K562 (cell line): ENCODE measurements around the gene AP1B1. TPM values are rescaled to one million over a fixed set of nuclear protein-coding genes. Genes with fewer than 3 reads are reported as not detected.

Experiments
- ATAC-seq: fragments of 200-7000 bp; cut with Tn5 transposase; 3 replicates; pipeline ENCODE4 v1.9.1; 2020; ENCODE audit warnings: moderate library complexity
- BruUV-seq: library from RNA; stranded (reverse); fragments of 400-500 nt; replicated peaks from 2 replicates; lab custom pipeline; 2021; lab: Mats Ljungman, UMichigan
- CTCF ChIA-PET: fragments of 300-600 bp; formaldehyde crosslinking; extraction: SDS; loops from one replicate; lab custom pipeline; 2021; ENCODE audit warnings: low intra/inter-chr PET ratio; lab: Yijun Ruan, JAX
- POLR2A ChIA-PET: fragments of 300-600, 350-650 bp; sonication (Branson Sonifier 250); formaldehyde crosslinking; extraction: SDS; loops from one replicate; lab custom pipeline; 2021; ENCODE audit warnings: antibody characterized with exemption, inconsistent platforms; lab: Yijun Ruan, JAX
- DNase-seq, 4 experiments: peaks; one replicate each; pipeline versions ENCODE4 v3.0.0 to v3.0.0-alpha.2; 2011 to 2018; ENCODE audit warnings: low spot score in 3 of 4, mixed read lengths in 3 of 4; ENCODE audit errors: extremely low read depth in 1 of 4
- FAIRE-seq: peaks from 2 replicates; lab custom pipeline; 2011; peaks lifted over from hg19 to GRCh38; lab: Jason Lieb, UNC
- H2AFZ ChIP-seq: 2 replicates; pipeline ENCODE4 v1.6.0; 2011; ENCODE audit warnings: low read depth, low read length, control low read depth, inconsistent platforms
- H3K27ac ChIP-seq: fragments of 200-600 bp; 3 replicates; pipeline ENCODE4 v1.8.0; 2011; ENCODE audit warnings: low read depth, mild to moderate bottlenecking, control low read depth, inconsistent platforms, low read length, moderate library complexity, mixed read lengths; ENCODE audit errors: extremely low read depth
- H3K27me3 ChIP-seq, 2 experiments: fragments of 300-600 bp in 1 of 2; 2 replicates in 1 of 2; 3 replicates in 1 of 2; pipeline versions ENCODE4 v1.6.0 to v1.8.0; 2011; ENCODE audit warnings: inconsistent platforms in 2 of 2, low read length in 2 of 2, mild to moderate bottlenecking in 1 of 2, mixed read lengths in 1 of 2, moderate library complexity in 1 of 2; ENCODE audit not compliant: control insufficient read depth in 2 of 2, insufficient read depth in 2 of 2
- H3K36me3 ChIP-seq: fragments of 300-600 bp; 3 replicates; pipeline ENCODE4 v1.8.0; 2011; ENCODE audit warnings: mild to moderate bottlenecking, low read length, inconsistent platforms; ENCODE audit not compliant: control insufficient read depth, insufficient read depth
- H3K4me1 ChIP-seq, 2 experiments: fragments of 200-600 bp in 1 of 2; replicated peaks in 1 of 2; 2 replicates in 1 of 2; 3 replicates in 1 of 2; pipeline versions ENCODE4 v1.5.1 to v1.8.0; 2011; ENCODE audit warnings: inconsistent platforms in 2 of 2, low read length in 2 of 2, mild to moderate bottlenecking in 1 of 2, mixed read lengths in 1 of 2, moderate library complexity in 1 of 2; ENCODE audit not compliant: control insufficient read depth in 2 of 2, insufficient read depth in 2 of 2
- H3K4me2 ChIP-seq: 2 replicates; pipeline ENCODE4 v1.6.1; 2011; ENCODE audit warnings: low read length, control low read depth, inconsistent platforms, mixed read lengths; ENCODE audit not compliant: insufficient read depth
- H3K4me3 ChIP-seq: fragments of 200-600 bp; sonication (generic), shearing (Covaris generic); 2 replicates; pipeline ENCODE4 v1.5.1; 2016; ENCODE audit warnings: control low read depth, inconsistent platforms
- H3K79me2 ChIP-seq: fragments of 200-600 bp; 3 replicates; pipeline ENCODE4 v1.8.0; 2011; ENCODE audit warnings: low read length, inconsistent platforms; ENCODE audit not compliant: control insufficient read depth, insufficient read depth
- H3K9ac ChIP-seq, 2 experiments: 2 replicates each; pipeline versions ENCODE4 v1.6.0 to v1.6.1; 2011; ENCODE audit warnings: low read depth in 2 of 2, low read length in 2 of 2, control low read depth in 1 of 2, inconsistent platforms in 1 of 2, mild to moderate bottlenecking in 1 of 2, mixed read lengths in 1 of 2; ENCODE audit not compliant: insufficient read depth in 1 of 2
- H3K9me1 ChIP-seq: one replicate; pipeline ENCODE4 v1.6.0; 2011; ENCODE audit warnings: inconsistent platforms, mild to moderate bottlenecking, low read length, moderate library complexity; ENCODE audit not compliant: control insufficient read depth, insufficient read depth
- H3K9me3 ChIP-seq: replicated peaks from 2 replicates; pipeline ENCODE4 v1.5.1; 2011; ENCODE audit warnings: low read depth, low read length, inconsistent platforms; ENCODE audit not compliant: control insufficient read depth, insufficient read depth
- H4K20me1 ChIP-seq: replicated peaks from 2 replicates; pipeline ENCODE4 v1.6.1; 2011; ENCODE audit warnings: low read length, inconsistent platforms, mixed read lengths; ENCODE audit not compliant: control insufficient read depth, insufficient read depth
- BRCA1 ChIP-seq, 2 experiments: fragments of 450-650 bp in 1 of 2; sonication (generic) in 1 of 2; formaldehyde crosslinking in 1 of 2; IDR thresholded peaks; 2 replicates each; pipeline versions ENCODE4 v1.5.0 to v1.6.1; 2017 to 2020; ENCODE audit warnings: mild to moderate bottlenecking in 1 of 2, missing genetic modification reagents in 1 of 2
- CBX2 ChIP-seq: fragments of 200-600 bp; sonication (generic); IDR thresholded peaks from one replicate; pipeline ENCODE4 v1.6.1; 2012; ENCODE audit warnings: mild to moderate bottlenecking, low read length, inconsistent platforms; ENCODE audit not compliant: insufficient read depth, poor library complexity, severe bottlenecking
- FOXJ2 ChIP-seq: fragments of 200-800 bp; sonication (Bioruptor generic); IDR thresholded peaks from 2 replicates; pipeline ENCODE4 v1.6.1; 2016; ENCODE audit warnings: missing genetic modification characterization, missing compliant biosample characterization
- HNRNPLL ChIP-seq: fragments of 200-400 bp; formaldehyde crosslinking; IDR thresholded peaks from 2 replicates; pipeline ENCODE4 v1.6.1; 2017; ENCODE audit warnings: low read length, low read depth, mild to moderate bottlenecking; ENCODE audit not compliant: poor library complexity, severe bottlenecking
- KLF1 ChIP-seq: fragments of 450-650 bp; IDR thresholded peaks from 2 replicates; pipeline ENCODE4 v1.6.1; 2016; ENCODE audit warnings: missing genetic modification characterization, missing compliant biosample characterization
- MECOM ChIP-seq: fragments of 250-450 bp; sonication (Bioruptor Pico); IDR thresholded peaks from 2 replicates; pipeline ENCODE4 v1.8.0; 2022; ENCODE audit warnings: inconsistent platforms
- MYBL2 ChIP-seq, 2 experiments: fragments of 450-650 bp in 1 of 2; sonication (generic) in 1 of 2; formaldehyde crosslinking in 1 of 2; IDR thresholded peaks; 2 replicates each; pipeline versions ENCODE4 v1.6.1 to v1.8.1; 2017 to 2022; ENCODE audit warnings: borderline replicate concordance in 1 of 2, inconsistent platforms in 1 of 2, low read depth in 1 of 2, mild to moderate bottlenecking in 1 of 2, missing genetic modification reagents in 1 of 2, moderate library complexity in 1 of 2
- PHB ChIP-seq: fragments of 250-450 bp; sonication (Bioruptor Pico); IDR thresholded peaks from 2 replicates; pipeline ENCODE4 v1.5.0; 2021
- POLR2G ChIP-seq: fragments of 200-400 bp; formaldehyde crosslinking; IDR thresholded peaks from 2 replicates; pipeline ENCODE4 v1.6.1; 2017; ENCODE audit warnings: low read depth, mild to moderate bottlenecking, antibody characterized with exemption, low read length, moderate library complexity
- RNF219 ChIP-seq: fragments of 250-450 bp; sonication (Bioruptor Pico); IDR thresholded peaks from 2 replicates; pipeline ENCODE4 v1.5.0; 2022; ENCODE audit warnings: mild to moderate bottlenecking
- U2AF1 ChIP-seq: fragments of 200-400 bp; formaldehyde crosslinking; optimal IDR thresholded peaks from 2 replicates; pipeline ENCODE3; 2017; ENCODE audit warnings: mild to moderate bottlenecking, low read depth, low read length, moderate library complexity
- ZC3H4 ChIP-seq: sonication (generic); formaldehyde crosslinking; IDR thresholded peaks from 2 replicates; pipeline ENCODE4 v1.9.0; 2021; ENCODE audit warnings: missing genetic modification reagents, borderline replicate concordance
- WGBS: fragments of 100-300 bp; shearing (Covaris generic); methylation state at CpG from one replicate; pipeline ENCODE4 v1.1.6; 2016; ENCODE audit warnings: low coverage, mixed read lengths; ENCODE audit not compliant: insufficient coverage; ENCODE audit errors: missing lambda C conversion rate; 5-methylcytosine and 5-hydroxymethylcytosine counted together
- in situ Hi-C: fragments of 300-500 bp; cut with MboI; formaldehyde crosslinking; loops from 4 replicates; pipeline ENCODE4 v1.15.0; 2018; ENCODE audit warnings: inconsistent platforms, mixed read lengths
- intact Hi-C: fragments of 100-400 bp; cut with micrococcal nuclease; formaldehyde crosslinking; loops from 2 replicates; pipeline ENCODE4 v1.14.2; 2022
- polyA plus RNA-seq, 8 experiments: library from polyadenylated mRNA; depleted of rRNA in 4 of 8; stranded (reverse) in 5 of 8; unstranded in 3 of 8; fragments of >200 nt; fragmentation: Nextera tagmentation in 2 of 8; fragmentation: Illumina TruSeq in 1 of 8; extraction: Ambion mirVana in 2 of 8; extraction: Trizol in 1 of 8; gene quantifications; 2 replicates each; pipeline versions ENCODE4 v1.2.1 to v1.2.3, GENCODE V29; 2011 to 2014; ENCODE audit warnings: inconsistent platforms in 1 of 8, missing spikeins in 1 of 8
- total RNA-seq, 7 experiments: library from RNA; depleted of rRNA in 6 of 7; stranded (reverse); fragments of >200 nt in 6 of 7; fragmentation: Illumina TruSeq in 2 of 7; extraction: Trizol in 2 of 7; gene quantifications; 2 replicates each; pipeline versions ENCODE4 v1.2.1 to v1.2.3, GENCODE V29; 2011 to 2021; ENCODE audit warnings: low replicate concordance in 1 of 7

The AP1B1 gene
- total and polyA plus RNA-seq, 9 of the 15 experiments (the other 6 are each of a cell fraction or from before 2014, with no cell fraction given), result 1.2 to 60.9 (median 30.1) TPM

DNA sequence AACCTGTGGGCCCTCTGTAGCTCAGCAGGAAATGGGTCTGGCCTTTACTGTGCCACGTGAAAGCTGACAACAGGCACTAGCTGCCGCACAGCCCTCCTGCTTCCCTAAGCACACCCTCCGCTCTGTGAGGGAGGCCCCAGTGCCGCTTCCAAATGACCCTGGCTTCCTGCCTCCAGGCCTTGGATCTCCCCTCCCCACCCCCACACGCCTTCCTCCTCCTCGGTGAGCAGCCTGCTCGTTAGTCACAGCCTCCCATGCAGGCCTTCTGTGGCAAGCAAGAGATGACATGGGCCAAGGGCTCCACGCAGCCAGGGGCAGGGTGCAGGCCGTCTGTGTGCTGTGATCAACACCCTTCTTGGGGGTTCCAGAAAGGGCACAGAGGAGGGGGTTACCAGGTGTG, 57.6 kb downstream of the AP1B1 start:
- H3K36me3 ChIP-seq, result peaks cover 39% of the 10 kb centered on the region; the same call in 2 of the 3 replicates
- WGBS, result 79% methylated on average over 8 of the region's 9 CpGs
- TF ChIP-seq FOXJ2 (tag) (no peak), CBX2 (no peak), POLR2G (no peak), MYBL2 (IDR thresholded peaks at IDR 0.05; ENCODE audit: low read depth) (no peak), MYBL2 (CRISPR knock-in tag; IDR thresholded peaks at IDR 0.05; ENCODE audit: borderline replicate concordance) (no peak)
- intact Hi-C loops, result no loop called here
- H3K9me3 ChIP-seq, result no peaks in the 10 kb centered on the region
- POLR2A ChIA-PET, result no interaction called here
- ATAC-seq (no peak), DNase-seq (no peak), FAIRE-seq (no peak)
- H3K4me1 ChIP-seq, result peaks cover 0 to 10% of the 10 kb centered on the region in 2 experiments; a peak in 2 of 5 replicates
- H3K4me3 ChIP-seq, result no peak overlapping the region
- BruUV-seq, result no TSS peak
- H3K27ac ChIP-seq, result no peak overlapping the region
- no peaks in the 10 kb centered on the region for H4K20me1 ChIP-seq
- no peaks in the 10 kb centered on the region for H3K9me1 ChIP-seq
- H3K79me2 ChIP-seq, result no peaks in the 10 kb centered on the region
- H2AFZ ChIP-seq, result no peak overlapping the region
- H3K9ac ChIP-seq, result no peak overlapping the region; a peak in 1 of 4 replicates
- no peak overlapping the region for H3K4me2 ChIP-seq
- H3K27me3 ChIP-seq, result no peaks in the 10 kb centered on the region
- in situ Hi-C loops, result no loop called here
- CTCF ChIA-PET, result no interaction called here

DNA sequence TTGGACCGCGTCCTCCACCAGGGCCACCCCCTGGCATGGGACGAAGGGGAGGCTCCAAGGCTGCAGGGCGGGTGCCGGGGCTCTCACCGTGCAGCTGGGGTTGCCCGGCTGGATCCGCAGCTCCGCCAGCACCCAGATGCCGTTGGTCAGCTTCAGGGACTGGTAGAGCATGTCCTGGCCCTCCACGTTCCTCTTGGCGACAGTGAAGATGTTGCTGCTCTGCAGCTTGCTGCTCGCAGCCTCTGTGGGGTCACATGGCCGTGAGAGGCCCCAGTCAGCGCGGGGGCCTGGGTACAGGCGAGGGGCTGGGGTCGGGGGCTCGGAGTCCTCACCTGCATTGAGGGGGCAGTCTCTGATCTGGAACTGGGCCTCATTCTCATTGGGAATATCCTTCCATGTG, 58.1 kb downstream of the AP1B1 start:
- ATAC-seq (no peak), FAIRE-seq (no peak), DNase-seq (no peak)
- H3K36me3 ChIP-seq, result peaks cover 39% of the 10 kb centered on the region; the same call in 2 of the 3 replicates
- WGBS, result 90% methylated on average over 2 of the region's 19 CpGs
- no peaks in the 10 kb centered on the region for H3K27me3 ChIP-seq
- ChIA-PET POLR2A (interaction anchor here (0.7 kb wide), 1 partner anchor 27 kb away, joined by 3 read pairs; no protein-coding TSS in a partner anchor), CTCF (no interaction called here)
- no peak overlapping the region for H3K9ac ChIP-seq
- BruUV-seq, result no TSS peak
- H3K9me3 ChIP-seq, result no peaks in the 10 kb centered on the region
- no peak overlapping the region for H2AFZ ChIP-seq
- no peaks in the 10 kb centered on the region for H3K79me2 ChIP-seq
- no peak overlapping the region for H3K4me2 ChIP-seq
- in situ Hi-C loops (no loop called here), intact Hi-C loops (no loop called here)
- TF ChIP-seq KLF1 (tag), result no peak
- no peak for TF ChIP-seq MECOM (CRISPR knock-in tag)
- no peak for TF ChIP-seq U2AF1
- TF ChIP-seq PHB (CRISPR knock-in tag), result no peak
- no peak for TF ChIP-seq ZC3H4 (CRISPR knock-in tag)
- TF ChIP-seq RNF219 (CRISPR knock-in tag), result no peak
- TF ChIP-seq HNRNPLL, result no peak
- TF ChIP-seq BRCA1 (IDR thresholded peaks at IDR 0.05), result no peak
- no peak for TF ChIP-seq BRCA1 (CRISPR knock-in tag; IDR thresholded peaks at IDR 0.05)
- H3K4me3 ChIP-seq, result no peak overlapping the region
- H3K27ac ChIP-seq, result no peak overlapping the region
- H3K9me1 ChIP-seq, result no peaks in the 10 kb centered on the region
- no peaks in the 10 kb centered on the region for H4K20me1 ChIP-seq
- peaks cover 0 to 10% of the 10 kb centered on the region in 2 experiments; a peak in 2 of 5 replicates for H3K4me1 ChIP-seq
